DOHH2 (cell line): ENCODE data around the gene HS3ST6.

Source experiments
- H3F3A ChIP-seq: fragments of 200-600 bp; sonication (generic), shearing (Covaris generic); 2 replicates; pipeline ENCODE4 v1.6.0; 2016; ENCODE audit warnings: antibody characterized with exemption, mild to moderate bottlenecking; ENCODE audit not compliant: control insufficient read depth, insufficient read depth
- H3K27ac ChIP-seq: fragments of 200-600 bp; sonication (generic); 2 replicates; pipeline ENCODE4 v1.5.1; 2014; ENCODE audit warnings: low read depth, mild to moderate bottlenecking, low read length, moderate library complexity
- H3K27me3 ChIP-seq: fragments of 200-600 bp; sonication (generic); 2 replicates; pipeline ENCODE4 v1.6.1; 2014; ENCODE audit warnings: mild to moderate bottlenecking, low read length, mixed read lengths; ENCODE audit not compliant: control insufficient read depth
- H3K36me3 ChIP-seq: fragments of 200-600 bp; sonication (generic); 2 replicates; pipeline ENCODE4 v1.6.1; 2014; ENCODE audit warnings: mild to moderate bottlenecking, low read length, moderate library complexity, mixed read lengths; ENCODE audit not compliant: control insufficient read depth
- H3K4me1 ChIP-seq: fragments of 200-600 bp; sonication (generic); 2 replicates; pipeline ENCODE4 v1.6.1; 2014; ENCODE audit warnings: mild to moderate bottlenecking, low read length, mixed read lengths; ENCODE audit not compliant: control insufficient read depth
- H3K4me2 ChIP-seq: fragments of 200-600 bp; sonication (generic); 2 replicates; pipeline ENCODE4 v1.6.0; 2014; ENCODE audit warnings: mild to moderate bottlenecking, low read length, moderate library complexity
- H3K4me3 ChIP-seq: fragments of 200-600 bp; sonication (generic); 2 replicates; pipeline ENCODE4 v1.5.1; 2014; ENCODE audit warnings: mild to moderate bottlenecking, low read length, mixed read lengths
- H3K79me2 ChIP-seq: fragments of 200-600 bp; sonication (generic); 2 replicates; pipeline ENCODE4 v1.6.1; 2014; ENCODE audit warnings: mild to moderate bottlenecking, low read length, mixed read lengths; ENCODE audit not compliant: control insufficient read depth
- H3K9me2 ChIP-seq: fragments of 200-600 bp; sonication (generic); replicated peaks from 2 replicates; pipeline ENCODE4 v1.6.1; 2014; ENCODE audit warnings: mild to moderate bottlenecking, low read length, mixed read lengths; ENCODE audit not compliant: control insufficient read depth
- H3K9me3 ChIP-seq: fragments of 200-600 bp; sonication (generic); 2 replicates; pipeline ENCODE4 v1.6.1; 2014; ENCODE audit warnings: antibody characterized with exemption, low read length, mixed read lengths; ENCODE audit not compliant: control insufficient read depth, insufficient read depth
- H4K20me1 ChIP-seq: fragments of 200-600 bp; sonication (generic); 2 replicates; pipeline ENCODE4 v1.6.0; 2014; ENCODE audit warnings: low read depth, mild to moderate bottlenecking, antibody characterized with exemption, low read length, moderate library complexity; ENCODE audit not compliant: control insufficient read depth, insufficient read depth
- EZH2phosphoT487 ChIP-seq: fragments of 200-600 bp; sonication (generic); IDR thresholded peaks from 2 replicates; pipeline ENCODE4 v1.6.1; 2017; ENCODE audit warnings: borderline replicate concordance, mild to moderate bottlenecking, antibody characterized with exemption, low read length, moderate library complexity, mixed read lengths
- TF ChIP-seq, protein P1 (sequence below): fragments of 200-600 bp; sonication (generic); IDR thresholded peaks from one replicate; pipeline ENCODE4 v1.5.1; 2014; ENCODE audit warnings: antibody characterized with exemption, mild to moderate bottlenecking, low read depth, low read length; ENCODE audit not compliant: poor library complexity, severe bottlenecking

The HS3ST6 gene

GRCh38 chr16:1861730-1862129 lies 56.5 kb downstream of the HS3ST6 start:
- Histone ChIP-seq H3K27ac (no peak overlapping the region), H3K79me2 (no peaks in the 10 kb centered on the region), H3K27me3 (peaks cover 60% of the 10 kb centered on the region), H3K4me1 (no peaks in the 10 kb centered on the region), H4K20me1 (no peaks in the 10 kb centered on the region), H3F3A (no peaks in the 10 kb centered on the region), H3K9me3 (no peaks in the 10 kb centered on the region), H3K36me3 (no peaks in the 10 kb centered on the region), H3K9me2 (no peaks in the 10 kb centered on the region), H3K4me3 (no peak overlapping the region), H3K4me2 (no peak overlapping the region)
- no peak for TF ChIP-seq EZH2phosphoT487
- TF ChIP-seq, protein P1, sequence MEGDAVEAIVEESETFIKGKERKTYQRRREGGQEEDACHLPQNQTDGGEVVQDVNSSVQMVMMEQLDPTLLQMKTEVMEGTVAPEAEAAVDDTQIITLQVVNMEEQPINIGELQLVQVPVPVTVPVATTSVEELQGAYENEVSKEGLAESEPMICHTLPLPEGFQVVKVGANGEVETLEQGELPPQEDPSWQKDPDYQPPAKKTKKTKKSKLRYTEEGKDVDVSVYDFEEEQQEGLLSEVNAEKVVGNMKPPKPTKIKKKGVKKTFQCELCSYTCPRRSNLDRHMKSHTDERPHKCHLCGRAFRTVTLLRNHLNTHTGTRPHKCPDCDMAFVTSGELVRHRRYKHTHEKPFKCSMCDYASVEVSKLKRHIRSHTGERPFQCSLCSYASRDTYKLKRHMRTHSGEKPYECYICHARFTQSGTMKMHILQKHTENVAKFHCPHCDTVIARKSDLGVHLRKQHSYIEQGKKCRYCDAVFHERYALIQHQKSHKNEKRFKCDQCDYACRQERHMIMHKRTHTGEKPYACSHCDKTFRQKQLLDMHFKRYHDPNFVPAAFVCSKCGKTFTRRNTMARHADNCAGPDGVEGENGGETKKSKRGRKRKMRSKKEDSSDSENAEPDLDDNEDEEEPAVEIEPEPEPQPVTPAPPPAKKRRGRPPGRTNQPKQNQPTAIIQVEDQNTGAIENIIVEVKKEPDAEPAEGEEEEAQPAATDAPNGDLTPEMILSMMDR, result no peak
